H1 (cell line): ENCODE data around the gene ERVW-1. TPM values are rescaled to one million over a fixed set of nuclear protein-coding genes. Genes with fewer than 3 reads are reported as not detected.

Experiments used
- CTCF ChIA-PET: fragments of 300-600 bp; sonication (Branson Sonifier 250); formaldehyde crosslinking; loops from one replicate; lab custom pipeline; 2021; ENCODE audit not compliant: partially characterized antibody; lab: Charles Lee
- POLR2A ChIA-PET: fragments of 300-600 bp; sonication (Branson Sonifier 250); formaldehyde crosslinking; loops from one replicate; lab custom pipeline; 2021; ENCODE audit warnings: inconsistent platforms; ENCODE audit not compliant: partially characterized antibody; lab: Charles Lee
- DNase-seq, 2 experiments: peaks; one replicate each; pipeline versions ENCODE4 v3.0.0 to v3.0.0-alpha.2; 2010 to 2022; ENCODE audit warnings: low spot score in 2 of 2, low read depth in 1 of 2, mixed read lengths in 1 of 2
- FAIRE-seq: peaks from 2 replicates; lab custom pipeline; 2011; peaks lifted over from hg19 to GRCh38; lab: Jason Lieb, UNC
- H2AFZ ChIP-seq: 2 replicates; pipeline ENCODE4 v1.8.1; 2012; ENCODE audit warnings: low read length, inconsistent platforms
- H2AK5ac ChIP-seq: 2 replicates; pipeline ENCODE4 v1.6.1; 2013; ENCODE audit warnings: low read depth, low read length
- H2BK120ac ChIP-seq: replicated peaks from 2 replicates; pipeline ENCODE3; 2013; ENCODE audit warnings: low read depth, low read length, inconsistent platforms
- H2BK12ac ChIP-seq: 2 replicates; pipeline ENCODE4 v1.6.1; 2013; ENCODE audit warnings: low read depth, low read length
- H2BK15ac ChIP-seq: 2 replicates; pipeline ENCODE4 v1.6.1; 2013; ENCODE audit warnings: low read length
- H2BK20ac ChIP-seq: 2 replicates; pipeline ENCODE4 v1.6.1; 2013; ENCODE audit warnings: low read length
- H2BK5ac ChIP-seq: 2 replicates; pipeline ENCODE4 v1.6.1; 2013; ENCODE audit warnings: low read depth, low read length
- H3K14ac ChIP-seq: 2 replicates; pipeline ENCODE4 v1.6.1; 2013; ENCODE audit warnings: inconsistent platforms; ENCODE audit not compliant: insufficient read length
- H3K18ac ChIP-seq: 2 replicates; pipeline ENCODE4 v1.6.1; 2013; ENCODE audit warnings: low read length; ENCODE audit errors: extremely low read depth
- H3K23ac ChIP-seq: 2 replicates; pipeline ENCODE4 v1.6.1; 2013; ENCODE audit warnings: inconsistent platforms; ENCODE audit not compliant: insufficient read length
- H3K23me2 ChIP-seq: 2 replicates; pipeline ENCODE4 v1.6.1; 2013; ENCODE audit warnings: low read depth, low read length
- H3K27ac ChIP-seq: 2 replicates; pipeline ENCODE4 v1.6.1; 2011; ENCODE audit warnings: low read depth, low read length, inconsistent platforms
- H3K27me3 ChIP-seq, 4 experiments: replicated peaks in 1 of 4; 1 replicate in 1 of 4; 2 replicates in 3 of 4; pipeline versions ENCODE4 v1.6.1 to v1.8.1; 2011 to 2013; ENCODE audit warnings: low read length in 3 of 4, mild to moderate bottlenecking in 3 of 4, inconsistent platforms in 2 of 4, mixed read lengths in 2 of 4, moderate library complexity in 1 of 4; ENCODE audit not compliant: control insufficient read depth in 3 of 4, insufficient read depth in 3 of 4; ENCODE audit errors: extremely low read depth in 1 of 4
- H3K36me3 ChIP-seq, 4 experiments: 2 replicates each; pipeline versions ENCODE4 v1.6.1 to v1.8.1; 2011 to 2013; ENCODE audit warnings: mild to moderate bottlenecking in 4 of 4, low read length in 3 of 4, moderate library complexity in 2 of 4, control low read depth in 1 of 4, inconsistent platforms in 1 of 4; ENCODE audit not compliant: insufficient read depth in 4 of 4, control insufficient read depth in 2 of 4
- H3K4ac ChIP-seq: replicated peaks from 2 replicates; pipeline ENCODE3; 2013; ENCODE audit warnings: low read length, low read depth, mixed read lengths, inconsistent platforms; ENCODE audit not compliant: insufficient read length
- H3K4me1 ChIP-seq, 4 experiments: replicated peaks in 1 of 4; 1 replicate in 1 of 4; 2 replicates in 3 of 4; pipeline versions ENCODE4 v1.6.1 to v1.8.1; 2011 to 2013; ENCODE audit warnings: low read length in 3 of 4, inconsistent platforms in 2 of 4, mixed read lengths in 1 of 4; ENCODE audit not compliant: insufficient read depth in 4 of 4, control insufficient read depth in 3 of 4
- H3K4me2 ChIP-seq, 2 experiments: 2 replicates each; pipeline versions ENCODE4 v1.6.1 to v1.8.1; 2011 to 2013; ENCODE audit warnings: low read depth in 2 of 2, low read length in 2 of 2, control low read depth in 1 of 2, inconsistent platforms in 1 of 2, mild to moderate bottlenecking in 1 of 2; ENCODE audit not compliant: insufficient read depth in 1 of 2
- H3K4me3 ChIP-seq, 4 experiments: fragments of 200-600, 300-600 bp in 1 of 4; sonication (generic), shearing (Covaris generic), sonication (Bioruptor Twin) in 1 of 4; 2 replicates each; pipeline versions ENCODE4 v1.5.1 to v1.8.1; 2011 to 2016; ENCODE audit warnings: low read length in 4 of 4, low read depth in 3 of 4, control low read depth in 2 of 4, inconsistent platforms in 2 of 4, mild to moderate bottlenecking in 2 of 4, mixed read lengths in 1 of 4, moderate library complexity in 1 of 4; ENCODE audit not compliant: insufficient read depth in 2 of 4; ENCODE audit errors: extremely low read depth in 1 of 4
- H3K56ac ChIP-seq: replicated peaks from 2 replicates; pipeline ENCODE3; 2013; ENCODE audit warnings: low read depth, mild to moderate bottlenecking, mixed read lengths, low read length, inconsistent platforms; ENCODE audit not compliant: insufficient read length
- H3K79me1 ChIP-seq: 2 replicates; pipeline ENCODE4 v1.6.1; 2013; ENCODE audit warnings: low read depth, low read length, control low read depth
- H3K79me2 ChIP-seq, 2 experiments: 2 replicates each; pipeline versions ENCODE4 v1.6.1 to v1.8.1; 2012 to 2013; ENCODE audit warnings: low read length in 2 of 2, mild to moderate bottlenecking in 2 of 2, inconsistent platforms in 1 of 2; ENCODE audit not compliant: insufficient read depth in 2 of 2, control insufficient read depth in 1 of 2
- H3K9ac ChIP-seq, 4 experiments: replicated peaks in 1 of 4; 1 replicate in 1 of 4; 2 replicates in 3 of 4; pipeline versions ENCODE4 v1.6.1 to v1.8.1; 2011 to 2013; ENCODE audit warnings: low read depth in 3 of 4, low read length in 3 of 4, control low read depth in 2 of 4, mild to moderate bottlenecking in 2 of 4, moderate library complexity in 2 of 4, inconsistent platforms in 1 of 4; ENCODE audit errors: extremely low read depth in 1 of 4
- H3K9me3 ChIP-seq, 2 experiments: 2 replicates each; pipeline versions ENCODE4 v1.6.1 to v1.8.1; 2012 to 2013; ENCODE audit warnings: mild to moderate bottlenecking in 2 of 2, moderate library complexity in 2 of 2, control low read depth in 1 of 2, inconsistent platforms in 1 of 2, low read depth in 1 of 2, low read length in 1 of 2, mixed read lengths in 1 of 2; ENCODE audit not compliant: insufficient read depth in 2 of 2
- H4K20me1 ChIP-seq, 2 experiments: replicated peaks in 1 of 2; 2 replicates each; pipeline versions ENCODE3 to v1.8.1; 2011 to 2013; ENCODE audit warnings: inconsistent platforms in 2 of 2, low read length in 2 of 2, mild to moderate bottlenecking in 1 of 2; ENCODE audit not compliant: insufficient read depth in 2 of 2, control insufficient read depth in 1 of 2
- H4K5ac ChIP-seq: 2 replicates; pipeline ENCODE4 v1.6.1; 2013; ENCODE audit warnings: low read length, low read depth, mixed read lengths, inconsistent platforms; ENCODE audit not compliant: insufficient read length
- H4K8ac ChIP-seq: 2 replicates; pipeline ENCODE4 v1.8.0; 2013; ENCODE audit warnings: mild to moderate bottlenecking, moderate library complexity, low read length, inconsistent platforms; ENCODE audit not compliant: insufficient read depth; ENCODE audit errors: extremely low read depth
- H4K91ac ChIP-seq: replicated peaks from 2 replicates; pipeline ENCODE3; 2013; ENCODE audit warnings: low read length, mixed read lengths, inconsistent platforms; ENCODE audit not compliant: insufficient read length
- POLR2A ChIP-seq, 2 experiments: IDR thresholded peaks; 1 replicate in 1 of 2; 2 replicates in 1 of 2; pipeline ENCODE4 v1.6.1; 2011; ENCODE audit warnings: low read depth in 2 of 2, low read length in 2 of 2, mild to moderate bottlenecking in 2 of 2; ENCODE audit errors: control extremely low read depth in 1 of 2
- TEAD4 ChIP-seq: IDR thresholded peaks from 2 replicates; pipeline ENCODE4 v1.6.1; 2012; ENCODE audit warnings: low read depth, low read length, inconsistent platforms, mixed read lengths
- WGBS, 2 experiments: shearing (Covaris generic) in 1 of 2; methylation state at CpG; one replicate each; pipeline versions ENCODE4 v1.1.6 to v1.1.7; 2013 to 2015; ENCODE audit warnings: low lambda C conversion rate in 2 of 2, mixed read lengths in 2 of 2, inconsistent platforms in 1 of 2, low coverage in 1 of 2, missing lambda C conversion rate in 1 of 2; ENCODE audit not compliant: insufficient replicate concordance in 2 of 2, insufficient coverage in 1 of 2, insufficient read length in 1 of 2; ENCODE audit errors: extremely low coverage in 1 of 2, missing lambda C conversion rate in 1 of 2; 5-methylcytosine and 5-hydroxymethylcytosine counted together
- polyA plus RNA-seq, 7 experiments: library from polyadenylated mRNA; depleted of rRNA in 3 of 7; stranded (reverse) in 5 of 7; unstranded in 2 of 7; fragments of >200 nt in 5 of 7; fragments of 200-250 nt in 2 of 7; gene quantifications; 1 replicate in 5 of 7; 2 replicates in 1 of 7; 4 replicates in 1 of 7; pipeline versions ENCODE4 v1.2.1 to v1.2.3, GENCODE V29; 2011 to 2013; ENCODE audit warnings: missing spikeins in 2 of 7, mixed read lengths in 2 of 7
- total RNA-seq: library from RNA; stranded (reverse); fragmentation: NEBNext Ultra II Directional; extraction: Animal tissue kit (Norgen Biotek cat#: 25700); gene quantifications from 2 replicates; pipeline ENCODE4 v1.2.1, GENCODE V29; 2021

Gene ERVW-1
- total and polyA plus RNA-seq, 2 of the 8 experiments (the other 6 are each of a cell fraction or from before 2014, with no cell fraction given): 0.08 TPM; not detected in 1

DNA sequence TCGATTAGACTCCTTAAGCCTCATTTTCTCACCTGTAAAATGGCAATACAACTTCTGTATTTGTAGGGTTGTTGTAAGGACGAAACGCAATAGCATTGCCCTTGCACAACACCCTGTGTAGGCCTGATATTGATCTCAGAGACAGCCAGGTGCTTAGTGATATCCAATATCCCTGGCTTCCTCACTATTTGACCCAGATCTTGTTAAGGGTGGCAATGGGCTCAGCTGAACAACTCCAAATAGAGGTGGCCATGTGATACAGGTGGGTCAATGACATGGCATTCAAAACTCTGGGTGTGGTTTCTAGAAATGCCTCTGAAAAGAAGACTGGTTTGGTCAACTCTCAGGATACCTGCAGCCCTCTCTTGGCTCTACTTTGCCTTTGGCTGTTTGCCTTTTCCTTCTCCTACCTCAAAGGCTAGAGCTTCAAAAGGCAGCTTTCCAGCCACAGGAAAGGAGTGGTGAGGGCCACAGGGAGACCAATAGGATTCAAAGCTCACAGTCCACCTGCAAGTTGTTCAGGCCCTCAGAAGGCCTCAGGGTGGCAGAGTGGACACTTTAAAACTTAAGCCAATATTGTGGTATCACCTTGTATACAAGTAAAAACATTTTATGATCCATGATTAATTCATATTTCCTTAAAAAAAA lies 45.3 kb downstream of the ERVW-1 start:
- Histone ChIP-seq H3K4me1 (peaks cover 0 to 7% (median 5%) of the 10 kb centered on the region in 4 experiments; a peak in 4 of 7 replicates), H4K20me1 (no peaks in the 10 kb centered on the region), H2BK20ac (no peak overlapping the region; the same call in 1 of the 2 replicates), H3K23me2 (no peaks in the 10 kb centered on the region), H3K9ac (no peak overlapping the region), H2AK5ac (no peak overlapping the region), H3K4me2 (no peak overlapping the region), H2BK5ac (no peak overlapping the region), H2BK12ac (no peak overlapping the region), H4K8ac (no peak overlapping the region), H3K4ac (no peak overlapping the region), H3K18ac (no peak overlapping the region), H3K36me3 (no peaks in the 10 kb centered on the region), H2BK15ac (no peak overlapping the region), H3K23ac (no peak overlapping the region), H3K79me1 (no peaks in the 10 kb centered on the region), H3K27me3 (no peaks in the 10 kb centered on the region), H3K56ac (no peak overlapping the region), H2AFZ (no peak overlapping the region), H2BK120ac (no peak overlapping the region), H3K79me2 (no peaks in the 10 kb centered on the region), H4K91ac (no peak overlapping the region), H4K5ac (no peak overlapping the region), H3K27ac (no peak overlapping the region), H3K9me3 (no peaks in the 10 kb centered on the region), H3K4me3 (no peak overlapping the region), H3K14ac (no peak overlapping the region)
- ChIA-PET CTCF (interaction anchor here (0.6 to 1.4 kb wide), 2 partner anchors 8 to 14 kb away, joined by 3 to 4 read pairs; no protein-coding TSS in a partner anchor), POLR2A (interaction anchor here (1.4 kb wide), 1 partner anchor 15 kb away, joined by 4 read pairs; the partner anchor contains the start of gene GATAD1)
- no peak for FAIRE-seq
- DNase-seq: no peak
- TF ChIP-seq TEAD4 (no peak), POLR2A (IDR thresholded peaks at IDR 0.05; ENCODE audit: control extremely low read depth in 1 of 2, low read depth in 2 of 2, low read length in 2 of 2) (no peak)
- 86% methylated on average over 3 of the region's 3 CpGs; no CpG with 5 or more reads in 1 of the 2 experiments for WGBS, 2 experiments
